Muscle of back (tissue), 11 donors: ENCODE data around the gene PSMA7. TPM values are rescaled to one million over a fixed set of nuclear protein-coding genes. Genes with fewer than 3 reads are reported as not detected.
"Not testable (repeated sequence)": the region's sequence is repeated elsewhere in the genome, so short reads cannot be mapped to it uniquely, and the experiment has no call there.

Source experiments
- DNase-seq, 3 donors: peaks; one replicate each; pipeline versions ENCODE4 v3.0.0 to v3.0.0-alpha.2; 2013
- polyA plus RNA-seq, 10 donors: library from polyadenylated mRNA; unstranded; fragments of 120-200 nt; gene quantifications; one replicate each; pipeline ENCODE4 v1.2.1, GENCODE V29; 2013; ENCODE audit not compliant: insufficient read length in 10 of 10

Gene PSMA7
- polyA plus RNA-seq, 10 donors = 141 to 179 (median 146) TPM

DNA sequence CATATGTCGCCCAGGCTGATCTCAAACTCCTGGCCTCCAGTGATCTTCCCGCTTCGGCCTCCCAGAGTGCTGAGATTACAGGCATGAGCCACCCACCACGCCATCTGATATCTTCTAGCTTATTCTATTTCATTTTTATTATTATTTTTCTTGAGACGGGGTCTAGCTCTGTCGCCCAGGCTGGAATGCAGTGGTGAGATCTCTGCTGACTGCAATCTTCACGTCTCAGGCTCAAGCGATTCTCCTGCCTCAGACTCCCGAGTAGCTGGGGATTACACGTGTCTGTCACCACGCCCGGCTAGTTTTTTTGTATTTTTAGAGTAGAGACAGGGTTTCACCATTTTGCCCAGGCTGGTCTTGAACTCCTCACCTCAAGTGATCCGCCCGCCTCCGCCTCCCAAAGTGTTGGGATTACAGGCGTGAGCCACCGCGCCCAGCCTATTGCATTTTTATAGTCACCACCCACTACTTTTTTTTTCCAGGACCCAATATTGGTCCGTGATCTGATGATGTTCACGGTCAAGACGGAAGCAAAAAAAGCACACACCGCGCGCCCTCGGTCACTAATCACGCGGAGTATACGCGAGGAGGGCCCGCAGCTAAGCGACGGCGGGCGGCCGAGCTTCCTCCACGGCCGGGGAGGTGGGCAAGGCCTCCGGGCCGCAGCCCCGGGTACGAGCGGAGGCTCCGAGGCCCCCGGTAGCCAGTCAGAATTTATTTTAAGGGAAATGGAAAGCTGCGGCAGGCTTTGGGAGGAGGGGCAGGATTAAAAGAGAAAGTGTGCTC is 22.0 kb downstream of the PSMA7 start:
- DNase-seq = peak in 1 of 3 donors; percentile 76

DNA sequence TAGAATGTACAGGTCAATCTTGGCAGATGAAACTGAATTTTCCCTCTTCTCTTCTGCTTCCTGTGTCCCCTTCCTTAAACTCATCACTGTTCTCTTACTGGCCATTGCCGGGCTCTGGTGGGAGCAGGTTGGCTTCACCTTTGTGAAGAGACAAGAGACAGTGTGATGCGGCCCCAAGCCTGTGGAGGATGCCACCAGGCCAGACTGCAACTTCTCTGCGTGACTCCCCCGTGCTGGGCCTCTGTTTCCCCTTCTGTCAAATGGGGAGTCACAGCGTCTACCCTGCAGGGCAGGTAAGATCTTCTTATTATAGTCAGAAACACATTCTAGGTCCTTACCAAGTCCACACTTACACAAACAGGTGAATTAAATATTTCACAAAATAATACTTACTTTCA is 22.8 kb downstream of the PSMA7 start:
- no peak for DNase-seq

DNA sequence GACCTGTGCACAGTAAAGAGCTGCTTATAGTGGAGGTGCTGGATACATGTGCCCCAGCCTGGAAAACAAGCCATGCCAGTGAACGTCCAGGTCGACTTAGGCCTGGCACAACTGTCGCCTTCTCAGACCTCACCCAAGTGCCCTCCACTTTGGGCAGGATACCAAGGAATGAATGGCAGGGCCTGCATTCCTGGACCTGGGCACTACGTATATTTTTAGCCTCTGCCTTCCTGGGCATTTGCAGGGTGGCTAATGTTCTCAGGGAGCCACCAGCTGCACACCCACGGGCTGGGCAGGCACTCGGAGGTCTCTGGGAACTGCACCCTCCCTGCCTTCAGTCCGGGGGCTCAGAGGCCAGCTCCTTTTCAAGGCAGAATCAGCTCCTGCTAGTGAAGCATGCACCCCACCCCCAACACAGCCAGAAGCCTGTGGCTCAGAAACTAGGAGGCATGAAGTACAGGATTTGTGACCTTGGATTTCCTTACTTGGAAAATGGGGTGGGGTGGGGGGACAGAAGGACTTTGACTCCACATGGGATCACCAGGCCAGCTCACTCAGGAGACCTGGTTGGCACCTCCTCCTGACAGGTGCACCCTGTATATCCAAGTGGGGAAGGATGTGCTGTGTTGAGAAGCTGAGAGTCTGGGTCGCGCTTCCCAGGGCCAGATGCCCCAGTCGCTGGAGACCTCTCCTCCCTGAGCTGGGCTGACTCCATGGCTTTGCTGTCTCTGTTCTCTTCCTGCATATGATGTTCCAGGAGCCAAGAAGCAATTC is 23.4 kb downstream of the PSMA7 start:
- peak in 2 of 3 donors; percentile 28 to 47 for DNase-seq

DNA sequence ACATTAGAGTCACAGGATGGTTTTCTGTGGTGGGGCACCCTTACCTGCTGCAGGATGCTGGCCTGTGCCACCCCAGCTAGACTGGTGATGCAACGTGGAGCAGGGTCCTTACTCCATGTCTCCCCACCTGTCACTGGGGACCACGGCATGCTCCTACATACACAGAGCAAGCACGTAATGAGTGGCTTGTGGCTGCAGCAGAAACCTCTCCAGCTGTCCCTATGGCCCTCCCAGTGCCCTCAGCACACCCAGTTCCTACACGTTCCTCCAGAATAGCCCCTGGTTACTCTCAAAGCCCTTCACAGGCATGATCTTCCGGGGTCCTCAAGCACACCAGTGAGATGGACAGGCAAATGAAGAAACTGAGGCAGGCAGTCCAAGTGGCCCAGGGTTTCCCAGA is 24.1 kb downstream of the PSMA7 start:
- no peak for DNase-seq

DNA sequence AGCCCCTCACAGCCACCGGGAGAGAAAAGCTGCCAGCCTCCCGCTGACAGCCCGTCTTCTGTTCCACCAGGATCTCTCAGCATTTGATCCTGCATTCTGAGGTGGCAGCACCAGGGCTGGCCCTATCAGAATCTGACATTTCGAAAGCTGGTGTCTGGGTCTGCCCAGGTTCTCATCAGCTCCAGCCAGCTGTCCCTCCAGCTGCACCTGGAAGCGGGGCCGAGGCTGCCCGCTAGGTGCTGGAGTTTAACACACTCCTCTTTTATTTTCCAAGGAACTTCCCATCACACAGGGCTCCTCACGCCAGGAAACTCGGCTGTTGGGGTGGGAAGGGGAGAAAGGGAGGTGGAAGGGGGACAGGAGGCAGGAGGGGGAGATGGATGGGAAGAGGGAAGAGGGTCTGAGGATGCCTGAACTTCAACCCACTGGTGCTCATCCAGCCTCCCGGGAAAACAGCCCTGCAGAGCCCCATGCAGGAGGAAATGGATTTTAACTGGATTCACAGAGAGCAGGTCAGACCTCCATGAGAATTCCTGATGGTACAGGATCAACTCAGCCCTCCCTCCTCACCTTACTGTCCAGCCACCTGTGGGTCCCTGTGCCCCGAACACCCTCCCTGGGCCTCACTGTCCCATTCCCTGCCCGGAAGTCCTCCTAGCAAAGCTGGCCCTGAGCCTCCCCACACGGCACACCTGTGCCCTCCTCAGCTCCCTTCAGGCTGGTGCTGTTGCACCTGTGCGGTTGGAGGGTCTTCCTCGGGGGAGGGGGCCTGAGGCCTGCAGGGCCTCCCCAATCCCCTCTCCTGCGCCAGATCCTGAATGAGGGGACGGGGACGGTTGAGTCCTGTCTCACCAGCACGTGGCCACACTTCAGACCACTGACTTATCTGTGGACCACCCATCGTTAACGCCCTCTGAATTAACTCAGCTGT is 24.8 kb downstream of the PSMA7 start:
- no peak for DNase-seq

DNA sequence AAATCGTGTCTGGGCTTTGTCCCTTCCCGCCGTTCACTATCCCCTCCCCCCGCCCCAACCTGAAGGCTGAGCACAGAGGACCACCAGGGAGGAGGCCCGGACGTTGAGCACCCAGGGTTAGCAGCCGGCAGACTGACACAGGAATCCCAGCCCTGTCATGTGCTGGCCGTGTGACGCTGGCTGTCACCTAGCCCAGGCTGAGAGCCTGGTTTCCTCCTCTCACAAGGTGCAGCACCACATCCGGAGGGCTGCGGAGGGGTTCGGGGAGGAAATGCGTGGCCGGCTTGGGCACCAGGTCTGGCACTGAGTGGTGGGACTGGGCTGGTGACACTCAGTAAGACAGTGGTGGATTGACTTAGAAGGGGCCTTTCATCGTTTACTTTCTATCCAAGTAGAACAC is 25.5 kb downstream of the PSMA7 start:
- DNase-seq = no peak

DNA sequence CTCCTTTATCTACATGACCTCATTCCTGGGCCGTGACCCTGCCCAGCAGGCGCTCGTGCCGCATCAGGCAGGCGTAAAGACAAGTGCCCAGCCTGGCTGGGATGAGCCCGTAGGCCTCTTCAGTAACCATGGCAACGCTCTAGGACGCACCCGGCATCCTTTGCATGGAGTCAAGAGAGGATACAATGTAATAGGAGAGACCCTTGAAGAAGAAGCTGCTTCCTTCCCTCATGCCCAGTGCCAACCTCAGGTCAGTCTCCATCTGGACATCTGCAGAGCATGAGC is 25.9 kb downstream of the PSMA7 start:
- DNase-seq = no peak

DNA sequence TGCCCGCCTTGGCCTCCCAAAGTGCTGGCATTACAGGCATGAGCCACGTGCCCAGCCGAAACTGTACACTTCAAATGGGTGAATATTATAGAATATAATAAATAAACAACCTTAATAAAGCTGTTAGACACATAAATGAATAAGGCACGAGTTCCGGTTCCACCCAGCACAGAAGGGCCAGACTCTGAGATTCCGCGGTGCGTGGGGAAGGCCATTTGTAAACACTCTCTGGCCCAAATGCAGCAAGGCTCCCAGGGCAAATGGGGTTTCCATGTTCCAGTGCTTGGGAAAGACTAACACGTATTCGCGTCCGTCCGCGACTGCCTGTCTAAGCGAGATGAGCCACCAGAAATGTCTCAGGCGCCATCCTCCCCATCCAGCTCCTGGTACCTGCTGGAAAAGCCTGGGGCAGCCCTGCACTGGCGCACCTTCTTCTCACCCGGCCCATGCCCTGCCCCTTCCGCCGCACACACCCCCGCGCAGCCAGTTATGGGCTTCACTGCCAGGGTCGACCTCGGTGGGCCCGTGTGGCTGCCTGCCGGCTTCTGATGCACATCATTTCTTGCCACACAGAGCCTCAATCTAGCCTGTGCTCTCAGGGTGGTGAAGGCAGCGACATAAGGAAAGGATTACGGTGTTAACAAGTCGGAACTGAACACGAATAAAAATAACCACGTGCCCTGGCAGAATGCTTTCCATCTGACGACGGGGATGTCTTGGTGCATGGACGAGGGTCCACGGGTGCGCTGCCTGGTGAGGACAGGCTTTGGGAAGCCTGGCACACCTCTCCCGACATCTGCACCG is 26.4 kb downstream of the PSMA7 start:
- DNase-seq = no peak

DNA sequence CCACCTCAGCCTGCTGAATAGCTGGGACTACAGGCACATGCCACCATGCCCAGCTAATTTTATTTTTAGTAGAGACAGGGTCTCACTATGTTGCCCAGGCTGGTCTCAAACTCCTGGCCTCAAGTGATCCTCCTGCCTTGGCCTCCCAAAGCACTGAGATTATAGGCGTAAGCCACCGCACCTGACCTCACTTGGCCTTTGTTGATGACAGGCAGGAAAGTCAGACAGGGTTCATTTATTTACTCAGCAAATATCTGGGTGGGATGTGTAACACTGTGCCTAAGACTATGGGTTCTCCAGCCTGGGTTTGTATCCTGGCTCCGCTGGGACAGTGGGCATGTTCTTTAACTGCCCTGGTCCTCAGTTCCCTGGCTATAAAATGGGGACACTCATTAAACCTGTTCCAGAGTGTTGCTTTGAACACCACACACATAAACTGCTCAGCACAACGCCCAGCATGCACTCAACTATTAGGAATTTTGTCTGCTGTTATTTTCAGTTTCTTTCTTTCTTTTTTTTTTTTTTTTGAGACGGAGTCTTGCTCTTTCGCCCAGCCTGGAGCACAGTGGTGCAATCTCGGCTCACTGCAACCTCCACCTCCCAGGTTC is 27.3 kb downstream of the PSMA7 start:
- not testable (repeated sequence) for DNase-seq

DNA sequence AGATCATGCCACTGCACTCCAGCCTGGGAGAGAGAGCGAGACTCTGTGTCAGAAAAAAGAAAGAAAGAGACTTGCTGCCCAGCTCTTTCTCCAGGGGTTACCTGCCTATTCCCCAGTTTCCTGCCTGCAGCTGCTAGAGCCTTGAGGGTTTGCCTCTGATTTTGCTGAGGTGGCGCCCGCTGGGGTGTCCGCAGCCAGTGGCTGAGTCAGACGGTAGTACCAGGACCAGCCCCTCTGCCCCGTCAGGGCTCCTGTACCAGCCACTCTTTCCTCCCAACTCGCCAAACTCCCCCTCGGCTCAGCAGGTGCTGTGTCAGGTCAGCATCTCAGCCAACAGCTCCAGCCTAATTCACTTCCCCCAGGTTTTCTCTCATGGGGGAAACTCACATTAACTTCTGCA is 28.3 kb downstream of the PSMA7 start:
- DNase-seq = no peak

DNA sequence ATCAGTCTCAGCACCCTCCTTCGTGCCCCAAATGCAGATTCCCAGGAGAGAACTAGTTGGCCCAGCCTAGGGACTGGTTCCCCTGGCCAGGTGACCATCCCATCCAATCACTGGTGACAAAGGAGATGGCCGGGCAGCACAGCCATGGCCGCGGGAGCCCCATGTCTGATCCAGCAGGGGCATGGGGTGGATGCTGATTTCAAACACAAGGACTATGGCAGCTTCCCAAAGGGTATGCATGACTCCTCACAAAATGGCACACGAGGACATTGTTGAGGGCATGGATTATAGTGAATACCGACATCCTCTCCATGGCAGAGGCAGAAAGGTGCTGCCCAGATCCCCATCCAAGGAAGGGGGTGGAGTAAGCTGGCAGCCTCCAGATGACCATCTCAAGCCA is 30.8 kb downstream of the PSMA7 start:
- DNase-seq = no peak

DNA sequence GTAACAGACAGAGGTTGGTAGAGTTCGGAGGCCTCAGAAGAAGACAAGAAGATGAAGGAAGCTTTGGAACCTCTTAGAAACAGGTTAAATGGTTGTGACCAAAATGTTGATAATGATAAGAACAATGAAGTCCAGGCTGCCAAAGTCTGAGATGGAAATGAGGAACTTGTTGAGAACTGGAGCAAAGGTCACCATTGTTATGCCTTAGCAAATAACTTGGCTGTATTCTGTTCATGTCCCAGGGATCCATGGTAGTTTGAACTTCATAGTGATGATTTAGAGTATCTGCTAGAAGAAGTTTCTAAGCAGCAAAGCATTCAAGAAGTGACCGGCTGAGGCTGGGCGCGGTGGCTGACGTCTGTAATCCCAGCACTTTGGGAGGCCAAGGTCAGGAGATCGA is 32.0 kb downstream of the PSMA7 start:
- no peak for DNase-seq

DNA sequence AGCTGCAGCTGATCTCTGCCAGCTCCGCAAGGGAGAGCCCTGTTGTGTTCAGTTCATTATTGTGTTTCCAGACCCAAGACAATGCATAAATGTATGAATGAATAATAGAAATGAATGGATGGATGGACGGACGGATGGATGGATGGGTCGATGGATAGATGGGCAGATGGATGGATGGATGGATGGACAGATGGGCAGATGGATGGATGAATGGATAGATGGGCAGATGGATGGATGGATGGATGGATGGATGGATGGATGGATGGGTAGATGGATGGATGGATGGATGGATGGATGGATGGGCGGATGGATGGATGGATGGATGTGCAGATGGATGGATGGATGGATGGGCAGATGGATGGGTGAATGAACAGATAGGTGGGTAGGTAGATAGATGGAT is 37.6 kb downstream of the PSMA7 start:
- DNase-seq = no peak

DNA sequence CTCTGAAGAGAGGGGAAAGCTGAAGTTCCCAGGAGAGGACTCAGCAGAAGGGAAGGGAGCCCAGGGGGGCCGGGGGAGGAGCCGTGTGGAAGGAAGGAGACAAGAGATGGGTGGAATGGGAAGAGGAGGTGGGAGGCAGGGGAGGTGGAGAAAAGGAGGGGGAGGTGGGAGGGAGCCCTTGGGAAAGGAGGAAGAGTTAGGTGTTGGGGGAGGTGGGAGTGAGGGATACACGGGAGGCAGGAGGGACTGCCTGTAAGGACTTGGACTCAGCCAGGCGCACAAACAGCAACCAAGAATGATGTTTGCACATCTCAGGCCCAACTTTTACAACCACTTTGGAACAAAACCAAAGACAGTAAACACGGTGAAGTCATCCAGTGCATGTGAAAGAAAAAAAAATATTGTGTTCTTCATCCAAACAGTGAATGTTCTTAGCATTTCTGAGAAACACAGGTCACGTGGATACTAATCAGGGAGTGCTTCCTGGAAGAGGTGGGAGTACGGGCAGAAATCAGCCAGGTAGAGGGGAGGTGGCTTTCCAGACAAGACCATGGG is 38.3 kb downstream of the PSMA7 start:
- DNase-seq = peak in 2 of 3 donors; percentile 27 to 66

DNA sequence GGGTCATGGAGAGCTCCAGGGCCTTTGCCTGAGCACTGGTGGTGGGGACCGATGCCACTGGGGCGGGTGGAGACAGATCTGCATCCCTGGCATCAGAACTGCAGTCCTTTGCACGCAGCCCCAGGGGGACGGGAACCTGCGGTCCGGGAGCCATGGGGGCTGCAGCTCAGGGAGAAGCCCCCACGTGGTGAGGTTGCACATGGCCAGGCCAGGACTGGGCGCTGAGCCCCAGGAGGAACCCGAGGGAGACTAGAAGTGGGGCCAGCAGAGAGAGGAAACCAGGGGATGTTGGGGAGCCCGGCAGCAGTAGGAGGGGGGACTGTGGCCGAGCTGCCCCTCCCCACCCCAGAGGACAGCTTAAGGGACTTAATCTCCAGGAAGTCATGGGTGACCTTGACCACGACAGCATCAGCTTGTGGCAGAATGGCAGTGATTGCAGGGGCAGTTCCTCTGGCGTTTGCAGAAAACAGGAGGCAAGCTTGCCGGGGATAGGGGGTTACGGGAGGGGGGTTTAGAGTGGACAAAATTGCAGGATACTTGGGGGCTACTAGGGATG is 38.9 kb downstream of the PSMA7 start:
- DNase-seq = no peak

DNA sequence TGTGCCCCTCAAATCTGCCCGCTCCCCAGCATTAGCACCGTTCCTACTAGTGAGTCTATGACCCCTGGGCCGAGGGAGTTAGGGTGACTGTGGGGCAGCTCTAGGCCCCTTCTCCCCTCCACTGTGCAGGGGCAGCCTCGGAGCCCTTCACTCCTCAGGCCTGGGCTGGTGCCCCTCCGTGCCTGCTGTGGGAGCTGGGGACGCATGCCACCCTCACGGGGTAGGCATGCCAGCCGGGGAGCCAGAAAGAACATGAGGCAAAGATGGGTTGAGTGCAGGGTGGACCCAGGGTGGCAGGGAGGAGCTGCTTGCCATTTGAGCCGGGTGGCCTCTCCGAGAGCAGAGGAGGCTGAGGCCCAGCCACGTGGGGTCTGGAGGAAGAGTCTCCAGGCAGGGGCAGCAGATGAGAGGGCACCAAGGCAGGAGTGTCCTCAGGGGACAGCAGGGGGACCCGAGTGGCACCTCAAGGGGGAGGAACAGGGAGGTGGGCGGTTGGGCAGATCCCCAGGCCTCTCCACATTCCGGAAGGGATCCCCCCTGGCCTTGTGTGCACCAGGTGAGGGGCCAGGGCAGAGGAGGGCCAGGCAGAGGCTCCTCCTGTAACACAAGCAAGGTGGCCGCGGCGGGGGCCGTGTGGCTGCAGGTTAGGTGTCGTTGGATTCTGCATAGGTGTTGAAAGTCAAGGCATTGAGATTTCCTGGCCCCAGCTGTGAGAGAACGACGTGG is 39.5 kb downstream of the PSMA7 start:
- DNase-seq = no peak

DNA sequence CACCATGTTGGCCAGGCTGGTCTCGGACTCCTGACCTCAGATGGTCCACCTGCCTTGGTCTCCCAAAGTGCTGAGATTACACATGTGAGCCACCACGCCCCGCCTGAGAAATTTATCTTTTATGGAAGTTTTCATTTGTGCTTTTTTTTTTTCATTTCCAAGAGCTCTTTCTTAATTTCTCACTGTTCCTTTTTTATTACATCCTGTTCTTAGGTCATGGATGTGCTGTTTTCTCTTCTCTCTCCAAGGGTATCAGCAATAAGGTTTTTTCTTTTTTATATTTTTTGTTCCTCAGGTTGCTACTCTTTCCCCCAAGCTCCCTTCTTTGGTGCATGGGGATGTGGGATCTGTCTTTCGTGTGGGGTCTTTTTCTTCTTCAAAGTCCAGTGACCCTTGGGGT is 42.1 kb downstream of the PSMA7 start:
- DNase-seq = no peak

DNA sequence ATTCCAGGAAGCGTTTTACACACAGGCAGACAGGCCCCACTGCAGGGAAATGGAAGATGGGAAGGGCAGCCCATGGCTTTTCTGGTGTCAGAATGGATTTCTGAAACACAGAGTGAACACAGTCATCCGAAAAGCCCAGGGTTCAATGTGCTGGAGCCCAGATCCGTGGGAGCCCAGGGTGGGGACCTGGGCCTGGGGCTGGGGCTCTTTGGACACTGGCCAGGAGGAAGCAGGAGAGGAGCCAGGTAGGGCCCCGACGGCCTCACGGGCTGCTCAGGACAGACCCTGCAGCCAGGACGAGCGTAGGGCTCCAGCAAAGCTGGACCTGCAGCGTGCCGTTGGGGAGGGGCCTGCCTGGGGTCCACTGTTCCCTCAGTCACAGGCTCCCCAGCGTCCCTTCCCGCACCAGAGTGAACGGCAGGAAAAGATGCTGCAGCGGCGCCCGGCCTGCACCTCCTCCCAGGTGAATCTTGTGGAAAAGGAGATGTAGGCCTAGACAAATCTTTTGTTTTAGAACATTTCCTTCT is 45.2 kb downstream of the PSMA7 start:
- no peak for DNase-seq
